Measurements from ENCODE around the gene GPC6.

GPC6 gene

DNA sequence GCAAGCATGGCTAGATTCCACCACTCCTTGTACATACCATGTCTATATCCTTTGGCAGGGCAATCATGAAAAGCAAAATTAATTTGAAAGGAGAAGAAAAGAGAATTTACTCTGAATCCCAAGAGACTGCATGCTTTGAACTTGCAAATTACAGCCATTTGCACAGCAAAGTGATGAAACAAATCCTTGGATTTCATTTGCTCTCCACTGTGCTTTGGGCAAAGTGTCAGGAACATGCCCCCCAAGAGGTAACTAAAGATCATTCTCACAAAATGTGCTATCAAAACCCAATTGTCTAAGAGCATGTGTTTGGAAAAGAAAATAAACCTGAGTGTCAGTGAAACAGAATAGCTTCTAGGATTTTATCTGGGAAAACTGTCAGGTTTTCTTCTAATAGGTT, 298.5 kb downstream of the GPC6 start:
- no peaks in the 10 kb centered on the region for H3K36me3 ChIP-seq (replicated peaks; ENCODE audit: insufficient read depth, low read length)
- no peaks in the 10 kb centered on the region for H3K27me3 ChIP-seq (replicated peaks; ENCODE audit: insufficient read depth, low read length)
- H3K4me2 ChIP-seq (ENCODE audit: low read depth, low read length), result no peak overlapping the region
- DNase-seq, result no peak
- H3F3A ChIP-seq (ENCODE audit: insufficient read depth, low read length), result no peaks in the 10 kb centered on the region
- no peak overlapping the region for H3K27ac ChIP-seq (ENCODE audit: low read length)
- no peaks in the 10 kb centered on the region for H3K4me1 ChIP-seq (ENCODE audit: low read length)
- no peak for TF ChIP-seq EZH2 (optimal IDR thresholded peaks at IDR 0.05; ENCODE audit: low read depth, low read length)
- no peak overlapping the region for H3K4me3 ChIP-seq (ENCODE audit: low read length)
- H3K9ac ChIP-seq (ENCODE audit: low read length), result no peak overlapping the region
- no peaks in the 10 kb centered on the region for H3K9me3 ChIP-seq (replicated peaks; ENCODE audit: insufficient read depth, low read length)
- H3K79me2 ChIP-seq (ENCODE audit: low read length), result no peaks in the 10 kb centered on the region
- H3K9me2 ChIP-seq (replicated peaks; ENCODE audit: insufficient read depth, low read length), result no peaks in the 10 kb centered on the region
- H4K20me1 ChIP-seq (ENCODE audit: insufficient read depth, low read length), result no peaks in the 10 kb centered on the region
- H2AFZ ChIP-seq (ENCODE audit: low read length), result no peak overlapping the region

DNA sequence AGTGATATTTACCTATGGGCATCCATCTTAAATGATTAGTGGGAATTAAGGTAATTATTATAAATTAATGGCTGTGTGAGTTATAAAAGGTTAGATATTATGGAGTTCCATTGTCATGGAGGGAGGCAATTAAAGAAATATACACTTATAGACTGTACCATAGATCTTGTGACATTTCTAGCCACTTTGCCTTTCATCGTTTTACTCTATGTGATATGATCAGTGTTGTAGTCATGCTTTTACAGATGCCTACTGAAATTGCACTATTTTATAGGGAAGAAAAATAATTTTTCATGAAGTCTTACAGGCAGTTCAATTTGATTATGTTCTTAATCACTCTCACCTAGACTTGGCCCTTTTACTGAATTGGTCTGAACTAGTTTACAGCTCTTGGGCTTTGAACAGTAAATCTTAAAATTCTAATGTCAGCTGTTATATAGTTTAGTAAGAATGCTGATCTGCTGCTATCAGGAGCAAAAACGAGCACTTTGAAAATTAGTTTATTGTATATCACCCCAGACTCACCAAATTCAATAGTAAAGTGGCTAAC, 301.2 kb downstream of the GPC6 start:
- no peaks in the 10 kb centered on the region for H4K20me1 ChIP-seq (ENCODE audit: insufficient read depth, low read length)
- DNase-seq, result no peak
- H3K9me2 ChIP-seq (replicated peaks; ENCODE audit: insufficient read depth, low read length), result no peaks in the 10 kb centered on the region
- H3K4me1 ChIP-seq (ENCODE audit: low read length), result no peaks in the 10 kb centered on the region
- H3K27me3 ChIP-seq (replicated peaks; ENCODE audit: insufficient read depth, low read length), result no peaks in the 10 kb centered on the region
- no peak overlapping the region for H3K4me3 ChIP-seq (ENCODE audit: low read length)
- H3K79me2 ChIP-seq (ENCODE audit: low read length), result no peaks in the 10 kb centered on the region
- no peak overlapping the region for H3K4me2 ChIP-seq (ENCODE audit: low read depth, low read length)
- no peak overlapping the region for H3K9ac ChIP-seq (ENCODE audit: low read length)
- no peaks in the 10 kb centered on the region for H3K36me3 ChIP-seq (replicated peaks; ENCODE audit: insufficient read depth, low read length)
- H2AFZ ChIP-seq (ENCODE audit: low read length), result no peak overlapping the region
- H3K27ac ChIP-seq (ENCODE audit: low read length), result no peak overlapping the region
- TF ChIP-seq EZH2 (optimal IDR thresholded peaks at IDR 0.05; ENCODE audit: low read depth, low read length) (no peak), EZH2phosphoT487 (IDR thresholded peaks at IDR 0.05; ENCODE audit: low read length) (no peak)
- TF ChIP-seq, protein P1, sequence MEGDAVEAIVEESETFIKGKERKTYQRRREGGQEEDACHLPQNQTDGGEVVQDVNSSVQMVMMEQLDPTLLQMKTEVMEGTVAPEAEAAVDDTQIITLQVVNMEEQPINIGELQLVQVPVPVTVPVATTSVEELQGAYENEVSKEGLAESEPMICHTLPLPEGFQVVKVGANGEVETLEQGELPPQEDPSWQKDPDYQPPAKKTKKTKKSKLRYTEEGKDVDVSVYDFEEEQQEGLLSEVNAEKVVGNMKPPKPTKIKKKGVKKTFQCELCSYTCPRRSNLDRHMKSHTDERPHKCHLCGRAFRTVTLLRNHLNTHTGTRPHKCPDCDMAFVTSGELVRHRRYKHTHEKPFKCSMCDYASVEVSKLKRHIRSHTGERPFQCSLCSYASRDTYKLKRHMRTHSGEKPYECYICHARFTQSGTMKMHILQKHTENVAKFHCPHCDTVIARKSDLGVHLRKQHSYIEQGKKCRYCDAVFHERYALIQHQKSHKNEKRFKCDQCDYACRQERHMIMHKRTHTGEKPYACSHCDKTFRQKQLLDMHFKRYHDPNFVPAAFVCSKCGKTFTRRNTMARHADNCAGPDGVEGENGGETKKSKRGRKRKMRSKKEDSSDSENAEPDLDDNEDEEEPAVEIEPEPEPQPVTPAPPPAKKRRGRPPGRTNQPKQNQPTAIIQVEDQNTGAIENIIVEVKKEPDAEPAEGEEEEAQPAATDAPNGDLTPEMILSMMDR (IDR thresholded peaks at IDR 0.05; ENCODE audit: low read length), result no peak
- H3F3A ChIP-seq (ENCODE audit: insufficient read depth, low read length), result no peaks in the 10 kb centered on the region
- no peaks in the 10 kb centered on the region for H3K9me3 ChIP-seq (replicated peaks; ENCODE audit: insufficient read depth, low read length)

GRCh38 chr13:93529961-93530360, 303.4 kb downstream of the GPC6 start:
- no peaks in the 10 kb centered on the region for H3K79me2 ChIP-seq (ENCODE audit: low read length)
- no peaks in the 10 kb centered on the region for H3K27me3 ChIP-seq (replicated peaks; ENCODE audit: insufficient read depth, low read length)
- no peaks in the 10 kb centered on the region for H3K4me1 ChIP-seq (ENCODE audit: low read length)
- no peak for DNase-seq
- TF ChIP-seq EZH2phosphoT487 (IDR thresholded peaks at IDR 0.05; ENCODE audit: low read length) (no peak), EZH2 (optimal IDR thresholded peaks at IDR 0.05; ENCODE audit: low read depth, low read length) (no peak)
- TF ChIP-seq, protein P1 (IDR thresholded peaks at IDR 0.05; ENCODE audit: low read length), result no peak
- no peaks in the 10 kb centered on the region for H3K9me2 ChIP-seq (replicated peaks; ENCODE audit: insufficient read depth, low read length)
- no peak overlapping the region for H2AFZ ChIP-seq (ENCODE audit: low read length)
- H3K4me2 ChIP-seq (ENCODE audit: low read depth, low read length), result no peak overlapping the region
- no peak overlapping the region for H3K9ac ChIP-seq (ENCODE audit: low read length)
- H3K4me3 ChIP-seq (ENCODE audit: low read length), result no peak overlapping the region
- no peaks in the 10 kb centered on the region for H4K20me1 ChIP-seq (ENCODE audit: insufficient read depth, low read length)
- H3F3A ChIP-seq (ENCODE audit: insufficient read depth, low read length), result no peaks in the 10 kb centered on the region
- H3K36me3 ChIP-seq (replicated peaks; ENCODE audit: insufficient read depth, low read length), result no peaks in the 10 kb centered on the region
- H3K9me3 ChIP-seq (replicated peaks; ENCODE audit: insufficient read depth, low read length), result no peaks in the 10 kb centered on the region
- no peak overlapping the region for H3K27ac ChIP-seq (ENCODE audit: low read length)

- Histone ChIP-seq H3K9me3 (replicated peaks; ENCODE audit: insufficient read depth, low read length) (no peaks in the 10 kb centered on the region), H3K4me1 (ENCODE audit: low read length) (no peaks in the 10 kb centered on the region), H3F3A (ENCODE audit: insufficient read depth, low read length) (no peaks in the 10 kb centered on the region), H3K9me2 (replicated peaks; ENCODE audit: insufficient read depth, low read length) (no peaks in the 10 kb centered on the region), H3K9ac (ENCODE audit: low read length) (no peak overlapping the region), H2AFZ (ENCODE audit: low read length) (no peak overlapping the region), H3K79me2 (ENCODE audit: low read length) (no peaks in the 10 kb centered on the region), H3K4me2 (ENCODE audit: low read depth, low read length) (no peak overlapping the region), H3K27me3 (replicated peaks; ENCODE audit: insufficient read depth, low read length) (no peaks in the 10 kb centered on the region), H3K4me3 (ENCODE audit: low read length) (no peak overlapping the region), H3K27ac (ENCODE audit: low read length) (no peak overlapping the region), H3K36me3 (replicated peaks; ENCODE audit: insufficient read depth, low read length) (no peaks in the 10 kb centered on the region), H4K20me1 (ENCODE audit: insufficient read depth, low read length) (no peaks in the 10 kb centered on the region)
- DNase-seq, result no peak
- TF ChIP-seq, protein P1 (IDR thresholded peaks at IDR 0.05; ENCODE audit: low read length), result no peak
- no peak for TF ChIP-seq EZH2 (optimal IDR thresholded peaks at IDR 0.05; ENCODE audit: low read depth, low read length)
- no peak for TF ChIP-seq EZH2phosphoT487 (IDR thresholded peaks at IDR 0.05; ENCODE audit: low read length)
Observed at GRCh38 chr13:93534181-93534700, 307.6 kb downstream of the GPC6 start.
